ENCODE results near the gene MSRB1.
"Not testable (repeated sequence)": the region's sequence is repeated elsewhere in the genome, so short reads cannot be mapped to it uniquely, and the experiment has no call there.

The MSRB1 gene

DNA sequence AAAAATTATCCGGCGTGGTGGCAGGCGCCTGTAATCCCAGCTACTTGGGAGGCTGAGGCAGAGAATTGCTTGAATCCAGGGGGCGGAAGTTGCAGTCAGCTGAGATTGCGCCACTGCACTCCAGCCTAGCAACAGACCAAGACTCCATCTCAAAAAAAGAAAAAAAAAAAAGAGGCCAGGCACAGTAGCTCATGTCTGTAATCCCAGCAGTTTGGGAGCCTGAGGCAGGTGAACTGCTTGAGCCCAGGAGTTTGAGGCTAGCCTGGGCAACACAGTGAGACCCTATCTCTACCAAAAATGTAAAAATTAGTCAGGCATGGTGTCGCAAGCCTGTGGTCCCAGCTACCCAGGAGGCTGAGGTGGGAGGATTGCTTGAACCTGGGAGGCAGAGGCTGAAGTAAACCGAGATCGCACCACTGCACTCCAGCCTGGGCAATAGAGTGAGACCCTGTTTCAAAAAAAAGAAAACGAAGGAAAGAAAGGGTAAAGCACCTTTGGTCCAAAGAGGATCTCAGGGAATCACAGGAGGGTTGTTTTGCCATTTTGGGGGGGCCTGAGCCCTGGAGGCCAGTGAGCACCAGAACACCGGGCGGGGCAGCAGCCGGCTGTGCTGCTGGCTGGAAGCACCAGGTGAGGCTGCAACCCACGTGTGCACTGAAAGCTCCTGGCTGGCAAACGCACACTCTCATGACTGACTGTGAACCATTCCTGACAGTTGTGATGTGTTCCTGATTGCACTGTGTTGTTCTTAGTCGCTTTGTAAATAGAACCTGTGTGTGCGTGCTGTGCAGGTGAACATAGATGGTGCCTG lies 43.2 kb downstream of the MSRB1 start:
- Histone ChIP-seq H3K27ac (ENCODE audit: low read depth, low read length) (no peak overlapping the region), H3K27me3 (ENCODE audit: control insufficient read depth in 1 of 2, insufficient read depth in 2 of 2, low read length in 2 of 2) (no peaks in the 10 kb centered on the region), H3K9me3 (ENCODE audit: control insufficient read depth in 1 of 2, low read length in 2 of 2) (no peaks in the 10 kb centered on the region), H3K9ac (ENCODE audit: low read depth in 1 of 2, low read length in 2 of 2) (no peak overlapping the region), H3K4me1 (ENCODE audit: control insufficient read depth in 1 of 2, insufficient read depth in 2 of 2, low read length in 2 of 2) (peaks cover 14 to 16% of the 10 kb centered on the region in 2 donors), H3K4me3 (ENCODE audit: low read depth in 1 of 2, low read length in 2 of 2) (no peak overlapping the region), H3K36me3 (ENCODE audit: control insufficient read depth in 1 of 2, insufficient read depth in 2 of 2, low read length in 2 of 2) (no peaks in the 10 kb centered on the region)

DNA sequence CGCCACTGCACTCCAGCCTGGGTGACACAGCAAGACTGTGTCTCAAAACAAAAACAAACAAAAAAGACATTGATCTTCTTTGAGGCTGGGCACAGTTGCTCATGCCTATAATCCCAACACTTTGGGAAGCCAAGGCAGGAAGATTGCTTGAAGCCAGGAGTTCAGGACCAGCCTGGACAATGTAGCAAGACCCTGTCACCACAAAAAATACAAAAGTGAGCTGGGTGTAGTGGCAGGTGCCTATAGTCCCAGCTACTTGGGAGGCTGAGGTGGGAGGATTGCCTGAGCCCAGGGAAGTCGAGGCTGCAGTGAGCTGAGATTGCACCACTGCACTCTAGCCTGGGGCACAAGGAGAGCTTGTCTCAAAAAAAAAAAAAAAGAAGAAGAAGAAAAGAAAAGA lies 45.3 kb downstream of the MSRB1 start:
- H3K9me3 ChIP-seq (ENCODE audit: control insufficient read depth in 1 of 2, low read length in 2 of 2); H3K4me3 ChIP-seq (ENCODE audit: low read depth in 1 of 2, low read length in 2 of 2); H3K27me3 ChIP-seq (ENCODE audit: control insufficient read depth in 1 of 2, insufficient read depth in 2 of 2, low read length in 2 of 2); H3K27ac ChIP-seq (ENCODE audit: low read depth, low read length); H3K9ac ChIP-seq (ENCODE audit: low read depth in 1 of 2, low read length in 2 of 2); H3K36me3 ChIP-seq (ENCODE audit: control insufficient read depth in 1 of 2, insufficient read depth in 2 of 2, low read length in 2 of 2): not testable (repeated sequence)
- peaks cover 12 to 17% of the 10 kb centered on the region in 2 donors for H3K4me1 ChIP-seq (ENCODE audit: control insufficient read depth in 1 of 2, insufficient read depth in 2 of 2, low read length in 2 of 2)

DNA sequence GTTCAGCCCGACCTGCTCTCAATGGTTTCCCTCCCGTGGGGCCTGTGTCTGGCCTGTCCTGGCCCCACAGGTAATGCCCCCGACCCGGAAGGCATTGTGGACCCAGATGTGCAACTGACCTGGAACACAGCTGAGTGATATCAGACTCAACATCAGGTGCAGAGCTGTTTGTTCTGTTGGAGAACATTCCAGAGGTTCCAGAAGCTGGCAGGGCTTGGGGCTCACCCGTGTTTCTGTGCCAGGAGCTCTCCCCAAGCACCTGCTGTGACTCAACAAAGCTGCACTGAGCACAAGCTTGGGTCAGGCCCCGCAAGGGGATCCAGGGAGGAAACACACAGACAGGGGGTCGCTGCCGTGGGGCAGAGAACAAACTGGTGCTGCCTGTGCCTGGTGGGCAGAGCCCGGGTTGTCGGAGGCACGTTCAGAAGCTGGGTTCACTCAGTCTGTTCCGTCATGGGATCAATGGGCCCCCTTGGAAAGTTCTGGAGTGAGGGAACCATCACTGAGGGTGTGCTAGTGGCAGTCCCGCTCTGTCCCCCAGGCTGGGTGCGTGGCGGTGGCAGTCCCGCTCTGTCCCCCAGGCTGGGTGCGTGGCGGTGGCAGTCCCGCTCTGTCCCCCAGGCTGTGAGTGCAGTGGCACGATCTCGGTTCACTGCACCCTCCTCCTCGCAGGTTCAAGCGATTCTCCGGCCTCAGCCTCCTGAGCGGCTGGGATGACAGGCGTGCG lies 46.9 kb downstream of the MSRB1 start:
- H3K9ac ChIP-seq (ENCODE audit: low read depth in 1 of 2, low read length in 2 of 2) = no peak overlapping the region
- H3K36me3 ChIP-seq (ENCODE audit: control insufficient read depth in 1 of 2, insufficient read depth in 2 of 2, low read length in 2 of 2) = no peaks in the 10 kb centered on the region
- no peak overlapping the region for H3K27ac ChIP-seq (ENCODE audit: low read depth, low read length)
- H3K4me1 ChIP-seq (ENCODE audit: control insufficient read depth in 1 of 2, insufficient read depth in 2 of 2, low read length in 2 of 2) = peaks cover 12 to 17% of the 10 kb centered on the region in 2 donors
- no peaks in the 10 kb centered on the region for H3K27me3 ChIP-seq (ENCODE audit: control insufficient read depth in 1 of 2, insufficient read depth in 2 of 2, low read length in 2 of 2)
- H3K9me3 ChIP-seq (ENCODE audit: control insufficient read depth in 1 of 2, low read length in 2 of 2) = no peaks in the 10 kb centered on the region
- H3K4me3 ChIP-seq (ENCODE audit: low read depth in 1 of 2, low read length in 2 of 2) = no peak overlapping the region

DNA sequence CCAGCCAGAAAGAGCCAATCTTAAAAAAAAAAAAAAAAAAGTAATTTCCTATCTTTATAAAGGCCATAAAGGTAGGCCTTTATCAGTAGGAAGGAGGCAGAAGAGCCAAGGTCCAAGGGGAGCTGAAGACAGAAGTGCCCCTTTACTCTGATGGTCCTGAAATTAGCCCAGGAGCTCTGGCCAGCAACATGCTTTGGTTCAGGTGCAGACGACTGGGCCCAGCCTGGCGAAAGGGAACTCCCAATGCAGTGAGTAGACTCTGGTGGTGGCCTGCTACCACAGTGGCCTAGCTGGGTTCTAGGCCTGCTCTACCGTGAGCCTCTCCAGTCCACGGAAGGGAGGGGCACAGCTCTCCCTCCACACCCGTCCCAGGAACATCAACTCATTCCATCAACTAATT lies 47.9 kb downstream of the MSRB1 start:
- Histone ChIP-seq H3K27ac (ENCODE audit: low read depth, low read length) (no peak overlapping the region), H3K36me3 (ENCODE audit: control insufficient read depth in 1 of 2, insufficient read depth in 2 of 2, low read length in 2 of 2) (no peaks in the 10 kb centered on the region), H3K4me3 (ENCODE audit: low read depth in 1 of 2, low read length in 2 of 2) (no peak overlapping the region), H3K9me3 (ENCODE audit: control insufficient read depth in 1 of 2, low read length in 2 of 2) (no peaks in the 10 kb centered on the region), H3K4me1 (ENCODE audit: control insufficient read depth in 1 of 2, insufficient read depth in 2 of 2, low read length in 2 of 2) (peaks cover 6 to 12% of the 10 kb centered on the region in 2 donors), H3K27me3 (ENCODE audit: control insufficient read depth in 1 of 2, insufficient read depth in 2 of 2, low read length in 2 of 2) (no peaks in the 10 kb centered on the region), H3K9ac (ENCODE audit: low read depth in 1 of 2, low read length in 2 of 2) (no peak overlapping the region)

DNA sequence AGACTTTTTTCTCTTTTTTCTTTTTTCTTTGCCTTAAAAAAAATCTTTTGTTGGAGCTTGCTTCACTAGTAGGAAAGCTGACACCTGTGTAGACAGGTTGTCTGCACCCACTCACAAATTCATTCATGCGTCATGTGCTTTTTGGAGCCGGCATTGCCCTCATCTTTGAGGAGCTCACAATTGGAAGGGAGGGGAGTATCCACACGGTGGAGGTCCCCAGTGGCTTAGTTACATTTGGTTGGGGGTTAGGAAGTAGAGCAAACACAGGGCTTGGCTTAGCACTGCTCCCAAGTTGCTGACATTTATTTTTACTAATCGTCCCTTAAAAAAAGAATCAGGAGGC lies 52.3 kb downstream of the MSRB1 start:
- Histone ChIP-seq H3K9me3 (ENCODE audit: control insufficient read depth in 1 of 2, low read length in 2 of 2) (no peaks in the 10 kb centered on the region), H3K36me3 (ENCODE audit: control insufficient read depth in 1 of 2, insufficient read depth in 2 of 2, low read length in 2 of 2) (no peaks in the 10 kb centered on the region), H3K4me3 (ENCODE audit: low read depth in 1 of 2, low read length in 2 of 2) (no peak overlapping the region), H3K9ac (ENCODE audit: low read depth in 1 of 2, low read length in 2 of 2) (no peak overlapping the region), H3K27me3 (ENCODE audit: control insufficient read depth in 1 of 2, insufficient read depth in 2 of 2, low read length in 2 of 2) (no peaks in the 10 kb centered on the region), H3K27ac (ENCODE audit: low read depth, low read length) (no peak overlapping the region), H3K4me1 (ENCODE audit: control insufficient read depth in 1 of 2, insufficient read depth in 2 of 2, low read length in 2 of 2) (peaks cover 4 to 12% of the 10 kb centered on the region in 2 donors)

DNA sequence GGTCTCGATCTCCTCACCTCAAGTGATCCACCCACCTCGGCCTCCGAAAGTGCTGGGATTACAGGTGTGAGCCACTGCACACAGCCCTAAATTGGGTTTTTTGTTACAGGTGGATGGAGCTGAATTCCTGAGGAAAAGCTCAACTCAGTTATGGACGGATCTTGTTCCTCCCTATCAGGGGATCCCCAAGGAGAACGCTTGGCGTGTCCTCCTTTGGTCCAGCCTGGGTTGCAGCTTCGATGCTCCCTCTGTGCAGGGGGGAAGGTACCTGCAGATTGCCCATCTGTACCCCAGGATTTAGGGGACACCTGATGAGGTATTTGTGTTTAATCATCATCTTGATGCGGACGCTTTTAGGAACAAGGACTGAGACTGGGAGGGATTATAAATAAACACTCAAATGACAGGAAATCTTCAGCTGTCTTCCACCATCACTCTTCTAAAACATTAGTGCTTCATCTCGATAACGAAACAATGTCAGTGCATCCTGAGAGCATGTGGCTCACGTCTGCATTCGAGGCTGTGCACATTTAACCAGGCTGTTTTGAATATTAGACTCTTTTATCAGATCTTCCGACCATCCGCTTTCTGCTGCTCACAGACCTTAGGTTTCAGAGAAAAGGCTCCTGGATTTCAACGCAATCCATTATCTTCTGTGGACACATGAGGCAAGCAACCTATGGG lies 52.8 kb downstream of the MSRB1 start:
- Histone ChIP-seq H3K4me3 (ENCODE audit: low read depth in 1 of 2, low read length in 2 of 2) (no peak overlapping the region), H3K36me3 (ENCODE audit: control insufficient read depth in 1 of 2, insufficient read depth in 2 of 2, low read length in 2 of 2) (no peaks in the 10 kb centered on the region), H3K9ac (ENCODE audit: low read depth in 1 of 2, low read length in 2 of 2) (no peak overlapping the region), H3K9me3 (ENCODE audit: control insufficient read depth in 1 of 2, low read length in 2 of 2) (no peaks in the 10 kb centered on the region), H3K27ac (ENCODE audit: low read depth, low read length) (no peak overlapping the region), H3K4me1 (ENCODE audit: control insufficient read depth in 1 of 2, insufficient read depth in 2 of 2, low read length in 2 of 2) (peaks cover 4 to 12% of the 10 kb centered on the region in 2 donors), H3K27me3 (ENCODE audit: control insufficient read depth in 1 of 2, insufficient read depth in 2 of 2, low read length in 2 of 2) (no peaks in the 10 kb centered on the region)

Data from duodenal mucosa (tissue), 2 donors.